NT2/D1 (cell line): Measurements from ENCODE around the gene ABCA13.

Experiments
- SUZ12 ChIP-seq: IDR thresholded peaks from 2 replicates; pipeline ENCODE4 v1.6.1; 2011; ENCODE audit not compliant: insufficient read length, insufficient read depth; ENCODE audit errors: extremely low read depth
- YY1 ChIP-seq: IDR thresholded peaks from 2 replicates; pipeline ENCODE4 v1.6.1; 2011; ENCODE audit not compliant: insufficient read length, insufficient read depth
- ZNF274 ChIP-seq: IDR thresholded peaks from 2 replicates; pipeline ENCODE4 v1.6.1; 2011; ENCODE audit warnings: mild to moderate bottlenecking, low read depth, low read length

DNA sequence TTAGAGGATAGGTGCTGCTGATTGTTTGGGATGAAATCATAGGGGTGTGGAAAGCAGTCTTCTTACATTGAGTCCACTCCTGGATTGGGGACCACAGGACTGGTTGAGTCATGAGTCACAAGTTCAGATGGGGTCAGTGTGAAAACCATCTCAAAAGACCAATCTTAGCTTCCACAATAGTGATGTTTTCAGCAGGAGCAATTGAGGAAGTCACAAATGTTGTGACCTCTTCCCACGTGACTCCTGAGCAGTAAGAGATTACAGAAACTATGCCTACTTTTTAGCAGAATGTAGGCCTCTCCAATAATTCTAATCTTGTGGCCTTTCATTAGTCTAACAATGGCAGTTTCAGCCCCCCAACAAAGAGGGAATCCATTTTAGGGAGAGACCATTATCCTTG lies 496.1 kb downstream of the ABCA13 start:
- no peak for TF ChIP-seq SUZ12
- no peak for TF ChIP-seq YY1
- TF ChIP-seq ZNF274: no peak
